GM23248 (cell line): ENCODE measurements around the gene ADGRL3.
"Not testable (repeated sequence)": the region's sequence is repeated elsewhere in the genome, so short reads cannot be mapped to it uniquely, and the experiment has no call there.

Experiments used
- EZH2 ChIP-seq: fragments of 200-600 bp; sonication (generic); IDR thresholded peaks from 2 replicates; pipeline ENCODE4 v1.6.1; 2018; ENCODE audit warnings: antibody characterized with exemption, mild to moderate bottlenecking; ENCODE audit not compliant: insufficient read depth, poor library complexity, severe bottlenecking
- EZH2phosphoT487 ChIP-seq: fragments of 200-600 bp; sonication (generic); IDR thresholded peaks from 2 replicates; pipeline ENCODE4 v1.6.1; 2018; ENCODE audit warnings: antibody characterized with exemption, moderate library complexity, mild to moderate bottlenecking, low read depth; ENCODE audit not compliant: insufficient read depth

- not testable (repeated sequence) for TF ChIP-seq EZH2, EZH2phosphoT487
These were observed 559.1 kb downstream of the ADGRL3 start for GRCh38 chr4:61759245-61759644.
